OCI-LY7 (cell line): Measurements from ENCODE around the gene MTOR. TPM values are rescaled to one million over a fixed set of nuclear protein-coding genes. Genes with fewer than 3 reads are reported as not detected.
"Not testable (repeated sequence)": the region's sequence is repeated elsewhere in the genome, so short reads cannot be mapped to it uniquely, and the experiment has no call there.

Experiments used
- BruUV-seq: library from RNA; stranded (reverse); fragments of 400-500 nt; replicated peaks from 2 replicates; lab custom pipeline; 2021; lab: Mats Ljungman, UMichigan
- CTCF ChIA-PET: fragments of 300-600 bp; sonication (Branson Sonifier 250); formaldehyde crosslinking; loops from one replicate; lab custom pipeline; 2022; ENCODE audit warnings: antibody characterized with exemption; ENCODE audit not compliant: unreplicated experiment; lab: Charles Lee
- POLR2A ChIA-PET: fragments of 300-600 bp; sonication (Branson Sonifier 250); formaldehyde crosslinking; loops from one replicate; lab custom pipeline; 2022; ENCODE audit warnings: antibody characterized with exemption; lab: Charles Lee
- DNase-seq: peaks from one replicate; pipeline ENCODE4 v3.0.0-alpha.2; 2015; ENCODE audit warnings: low spot score
- H2AFZ ChIP-seq: fragments of 200-600 bp; sonication (generic), shearing (Covaris generic); 2 replicates; pipeline ENCODE4 v1.6.1; 2014; ENCODE audit warnings: mild to moderate bottlenecking, antibody characterized with exemption, low read length, moderate library complexity
- H3K27ac ChIP-seq: fragments of 200-600 bp; sonication (generic); 2 replicates; pipeline ENCODE4 v1.5.1; 2014; ENCODE audit warnings: mixed run types, low read depth, mild to moderate bottlenecking, moderate library complexity, low read length, inconsistent platforms; ENCODE audit not compliant: poor library complexity, severe bottlenecking
- H3K36me3 ChIP-seq: fragments of 200-600 bp; sonication (generic); 2 replicates; pipeline ENCODE4 v1.6.1; 2014; ENCODE audit warnings: mild to moderate bottlenecking, antibody characterized with exemption, low read length, moderate library complexity, mixed read lengths; ENCODE audit not compliant: insufficient read depth
- H3K4me1 ChIP-seq: fragments of 200-600 bp; sonication (generic); 2 replicates; pipeline ENCODE4 v1.5.1; 2014; ENCODE audit warnings: mild to moderate bottlenecking, low read length; ENCODE audit not compliant: insufficient read depth, poor library complexity, severe bottlenecking
- H3K4me2 ChIP-seq: fragments of 200-600 bp; sonication (generic); 2 replicates; pipeline ENCODE4 v1.6.1; 2014; ENCODE audit warnings: mild to moderate bottlenecking, low read length
- H3K4me3 ChIP-seq: fragments of 200-600 bp; sonication (generic); 2 replicates; pipeline ENCODE4 v1.5.1; 2014; ENCODE audit warnings: mild to moderate bottlenecking, low read depth, low read length; ENCODE audit not compliant: poor library complexity, severe bottlenecking
- H3K79me2 ChIP-seq: fragments of 200-600 bp; sonication (generic); 2 replicates; pipeline ENCODE4 v1.6.1; 2016; ENCODE audit warnings: low read depth, mild to moderate bottlenecking, low read length, moderate library complexity, mixed read lengths; ENCODE audit not compliant: insufficient read depth
- H3K9me2 ChIP-seq: fragments of 200-600 bp; sonication (generic); 2 replicates; pipeline ENCODE4 v1.6.1; 2016; ENCODE audit warnings: mild to moderate bottlenecking, low read length, mixed read lengths; ENCODE audit not compliant: insufficient read depth
- H3K9me3 ChIP-seq: fragments of 200-600 bp; sonication (generic); 2 replicates; pipeline ENCODE4 v1.6.1; 2014; ENCODE audit warnings: mild to moderate bottlenecking, mixed run types, low read length, mixed read lengths
- H4K20me1 ChIP-seq: fragments of 200-600 bp; sonication (generic); 2 replicates; pipeline ENCODE4 v1.6.1; 2014; ENCODE audit warnings: mild to moderate bottlenecking, antibody characterized with exemption, low read length, moderate library complexity, mixed read lengths; ENCODE audit not compliant: insufficient read depth
- CTCF ChIP-seq: fragments of 200-600 bp; sonication (generic); conservative IDR thresholded peaks from 2 replicates; pipeline ENCODE4 v1.5.1; 2014; ENCODE audit warnings: mild to moderate bottlenecking, antibody characterized with exemption, low read length, moderate library complexity, mixed read lengths
- EZH2phosphoT487 ChIP-seq: fragments of 200-600 bp; sonication (generic); IDR thresholded peaks from 2 replicates; pipeline ENCODE4 v1.6.1; 2018; ENCODE audit warnings: low read depth, borderline replicate concordance, mild to moderate bottlenecking, mixed run types, antibody characterized with exemption, low read length, moderate library complexity, mixed read lengths
- intact Hi-C: fragments of 100-400 bp; cut with micrococcal nuclease; formaldehyde crosslinking; loops from one replicate; pipeline ENCODE4 v1.10.0; 2022; ENCODE audit not compliant: unreplicated experiment
- total RNA-seq, 2 experiments: library from RNA; depleted of rRNA in 1 of 2; stranded (reverse); fragments of >200 nt in 1 of 2; shearing (Covaris generic) in 1 of 2; gene quantifications; 2 replicates each; pipeline ENCODE4 v1.2.3, GENCODE V29; 2014 to 2022

The MTOR gene
- total RNA-seq, 2 experiments from 2014 or later, result 41.1 to 58.6 TPM

- Histone ChIP-seq H3K79me2 (no peaks in the 10 kb centered on the region), H3K4me1 (no peaks in the 10 kb centered on the region), H3K4me2 (no peak overlapping the region), H3K9me2 (no peaks in the 10 kb centered on the region), H3K4me3 (no peak overlapping the region), H3K27ac (no peak overlapping the region), H2AFZ (no peak overlapping the region), H3K9me3 (no peaks in the 10 kb centered on the region), H4K20me1 (no peaks in the 10 kb centered on the region), H3K36me3 (peaks cover 90% of the 10 kb centered on the region)
- ChIA-PET CTCF (no interaction called here), POLR2A (interaction anchor here (0.8 to 1.0 kb wide), 2 partner anchors 20 to 39 kb away, joined by 3 read pairs; no protein-coding TSS in a partner anchor)
- no peak for TF ChIP-seq EZH2phosphoT487
- no peak for TF ChIP-seq CTCF
- DNase-seq, result no peak
- intact Hi-C loops, result no loop called here
- BruUV-seq, result no TSS peak
Measured at GRCh38 chr1:11078631-11079030, 183.7 kb downstream of the MTOR start.

GRCh38 chr1:11073398-11073797 lies 189.0 kb downstream of the MTOR start:
- H3K27ac ChIP-seq, result peak overlapping the region; percentile 27
- BruUV-seq, result not testable (repeated sequence)

GRCh38 chr1:11072216-11072917 lies 190.0 kb downstream of the MTOR start:
- Histone ChIP-seq H3K4me2 (peak overlapping the region; percentile 57), H3K9me2 (no peaks in the 10 kb centered on the region), H4K20me1 (no peaks in the 10 kb centered on the region), H3K27ac (peak overlapping the region; percentile 54), H2AFZ (no peak overlapping the region), H3K36me3 (peaks cover 98% of the 10 kb centered on the region), H3K4me1 (peaks cover 19% of the 10 kb centered on the region), H3K79me2 (no peaks in the 10 kb centered on the region), H3K4me3 (no peak overlapping the region), H3K9me3 (no peaks in the 10 kb centered on the region)
- ChIA-PET POLR2A (no interaction called here), CTCF (interaction anchor here (1.9 kb wide), 1 partner anchor 35 kb away, joined by 4 read pairs; no protein-coding TSS in a partner anchor)
- peak; percentile 71 for DNase-seq
- intact Hi-C loops, result loop anchor here (1.0 kb wide), 1 partner anchor 35 kb away; no protein-coding TSS in a partner anchor
- TF ChIP-seq EZH2phosphoT487 (no peak), CTCF (peak; percentile 65)
- BruUV-seq, result no TSS peak

More at GRCh38 chr1:11073398-11073797, 189.0 kb downstream of the MTOR start:
- intact Hi-C loops, DNase-seq, H4K20me1 ChIP-seq, POLR2A ChIA-PET, H3K4me3 ChIP-seq, H3K9me3 ChIP-seq, H3K9me2 ChIP-seq, H2AFZ ChIP-seq, H3K79me2 ChIP-seq, H3K4me2 ChIP-seq: not testable (repeated sequence)
- Histone ChIP-seq H3K36me3 (peaks cover 95% of the 10 kb centered on the region), H3K4me1 (peaks cover 19% of the 10 kb centered on the region)
- CTCF ChIA-PET, result interaction anchor here (1.9 kb wide), 1 partner anchor 36 kb away, joined by 4 read pairs; no protein-coding TSS in a partner anchor
